Esophagus (tissue), 2 donors: ENCODE data around the gene SLC22A14. TPM values are rescaled to one million over a fixed set of nuclear protein-coding genes. Genes with fewer than 3 reads are reported as not detected.

Experiments
- H3K27ac ChIP-seq, 2 donors: one replicate each; pipeline ENCODE4 v1.5.1; 2013; ENCODE audit warnings: low read depth in 2 of 2, mild to moderate bottlenecking in 2 of 2, inconsistent platforms in 1 of 2, low read length in 1 of 2, moderate library complexity in 1 of 2
- H3K27me3 ChIP-seq, 2 donors: one replicate each; pipeline ENCODE4 v1.6.1; 2013; ENCODE audit warnings: low read length in 2 of 2, control low read depth in 1 of 2, mild to moderate bottlenecking in 1 of 2; ENCODE audit not compliant: insufficient read depth in 2 of 2, control insufficient read depth in 1 of 2
- H3K36me3 ChIP-seq, 2 donors: one replicate each; pipeline ENCODE4 v1.6.1; 2013; ENCODE audit warnings: low read length in 1 of 2; ENCODE audit not compliant: control insufficient read depth in 2 of 2, insufficient read depth in 2 of 2
- H3K4me1 ChIP-seq, 2 donors: one replicate each; pipeline ENCODE4 v1.6.1; 2013; ENCODE audit warnings: low read length in 1 of 2; ENCODE audit not compliant: control insufficient read depth in 2 of 2, insufficient read depth in 2 of 2
- H3K4me3 ChIP-seq, 2 donors: one replicate each; pipeline ENCODE4 v1.5.1; 2013; ENCODE audit warnings: low read length in 2 of 2, mild to moderate bottlenecking in 2 of 2, low read depth in 1 of 2, moderate library complexity in 1 of 2
- H3K9me3 ChIP-seq, 2 donors: one replicate each; pipeline ENCODE4 v1.6.1; 2013; ENCODE audit warnings: mild to moderate bottlenecking in 2 of 2, low read depth in 1 of 2, low read length in 1 of 2, moderate library complexity in 1 of 2; ENCODE audit not compliant: control insufficient read depth in 2 of 2, insufficient read depth in 1 of 2
- WGBS, 2 donors: extraction: QIAGEN DNeasy Blood & Tissue Kit; methylation state at CpG; one replicate each; pipeline ENCODE4 v1.1.7; 2013; 5-methylcytosine and 5-hydroxymethylcytosine counted together
- polyA plus RNA-seq, 2 donors: library from polyadenylated mRNA; stranded (reverse); fragments of 200-250 nt; gene quantifications; one replicate each; pipeline ENCODE4 v1.2.3, GENCODE V29; 2013
- donor health status: healthy with polysubstance abuse.
- donor health status: Bipolar disorder and iron deficiency.

SLC22A14 gene
- polyA plus RNA-seq, 2 donors, result 0.19 to 0.31 TPM

GRCh38 chr3:38253704-38254103 lies 28.4 kb upstream of the SLC22A14 start:
- H3K4me3 ChIP-seq, result no peak overlapping the region
- no peaks in the 10 kb centered on the region for H3K27me3 ChIP-seq
- no peaks in the 10 kb centered on the region for H3K9me3 ChIP-seq
- no peaks in the 10 kb centered on the region for H3K4me1 ChIP-seq
- no peak overlapping the region for H3K27ac ChIP-seq
- 91 to 93% methylated on average over 4 of the region's 4 CpGs for WGBS, 2 donors
- peaks cover 12 to 16% of the 10 kb centered on the region in 2 donors for H3K36me3 ChIP-seq

GRCh38 chr3:38254872-38255271 lies 27.2 kb upstream of the SLC22A14 start:
- no peak overlapping the region for H3K27ac ChIP-seq
- no peak overlapping the region for H3K4me3 ChIP-seq
- no peaks in the 10 kb centered on the region for H3K27me3 ChIP-seq
- WGBS, 2 donors, result 86 to 89% methylated on average over 2 of the region's 2 CpGs
- H3K4me1 ChIP-seq, result no peaks in the 10 kb centered on the region
- H3K9me3 ChIP-seq, result no peaks in the 10 kb centered on the region
- H3K36me3 ChIP-seq, result peaks cover 12 to 16% of the 10 kb centered on the region in 2 donors

- H3K9me3 ChIP-seq, result no peaks in the 10 kb centered on the region
- H3K4me3 ChIP-seq, result no peak overlapping the region
- H3K27me3 ChIP-seq, result no peaks in the 10 kb centered on the region
- 82 to 88% methylated on average over 1 of the region's 1 CpG for WGBS, 2 donors
- H3K4me1 ChIP-seq, result no peaks in the 10 kb centered on the region
- H3K27ac ChIP-seq, result no peak overlapping the region
- H3K36me3 ChIP-seq, result peaks cover 12 to 16% of the 10 kb centered on the region in 2 donors
These were observed 26.5 kb upstream of the SLC22A14 start for GRCh38 chr3:38255627-38256026.

GRCh38 chr3:38257583-38257982 lies 24.5 kb upstream of the SLC22A14 start:
- H3K36me3 ChIP-seq, result peaks cover 6 to 15% of the 10 kb centered on the region in 2 donors
- no peak overlapping the region for H3K27ac ChIP-seq
- H3K9me3 ChIP-seq, result no peaks in the 10 kb centered on the region
- H3K4me3 ChIP-seq, result no peak overlapping the region
- H3K27me3 ChIP-seq, result no peaks in the 10 kb centered on the region
- WGBS, 2 donors, result 61 to 63% methylated on average over 1 of the region's 1 CpG
- H3K4me1 ChIP-seq, result no peaks in the 10 kb centered on the region

GRCh38 chr3:38260474-38260873 lies 21.6 kb upstream of the SLC22A14 start:
- WGBS, 2 donors, result 91 to 92% methylated on average over 2 of the region's 2 CpGs
- no peaks in the 10 kb centered on the region for H3K9me3 ChIP-seq
- H3K36me3 ChIP-seq, result no peaks in the 10 kb centered on the region
- no peak overlapping the region for H3K4me3 ChIP-seq
- no peaks in the 10 kb centered on the region for H3K27me3 ChIP-seq
- peaks cover 0 to 7% of the 10 kb centered on the region in 2 donors for H3K4me1 ChIP-seq
- no peak overlapping the region for H3K27ac ChIP-seq

GRCh38 chr3:38264353-38264771 lies 17.7 kb upstream of the SLC22A14 start:
- H3K36me3 ChIP-seq, result no peaks in the 10 kb centered on the region
- peaks cover 0 to 7% of the 10 kb centered on the region in 2 donors for H3K4me1 ChIP-seq
- no peak overlapping the region for H3K27ac ChIP-seq
- no peaks in the 10 kb centered on the region for H3K9me3 ChIP-seq
- H3K27me3 ChIP-seq, result no peaks in the 10 kb centered on the region
- WGBS, 2 donors, result 0% methylated on average over 1 of the region's 1 CpG
- no peak overlapping the region for H3K4me3 ChIP-seq

GRCh38 chr3:38264779-38265178 lies 17.3 kb upstream of the SLC22A14 start:
- WGBS, 2 donors, result 88 to 90% methylated on average over 1 of the region's 1 CpG
- no peaks in the 10 kb centered on the region for H3K27me3 ChIP-seq

GRCh38 chr3:38265604-38266307 lies 16.3 kb upstream of the SLC22A14 start, which contains the start of gene SLC22A13:
Gene SLC22A13 (plus strand): TSS chr3:38265812. CDS start chr3:38265861, 49 bp downstream.
- peaks cover 0 to 7% of the 10 kb centered on the region in 2 donors for H3K4me1 ChIP-seq
- no peaks in the 10 kb centered on the region for H3K36me3 ChIP-seq
- H3K27me3 ChIP-seq, result no peaks in the 10 kb centered on the region
- H3K9me3 ChIP-seq, result no peaks in the 10 kb centered on the region
- no peak within 1 kb of the TSS for H3K4me3 ChIP-seq
- 95 to 97% methylated on average over 9 of the region's 9 CpGs for WGBS, 2 donors
- H3K27ac ChIP-seq, result no peak within 1 kb of the TSS

More at GRCh38 chr3:38264779-38265178, 17.3 kb upstream of the SLC22A14 start:
- Histone ChIP-seq H3K4me3 (no peak overlapping the region), H3K36me3 (no peaks in the 10 kb centered on the region), H3K27ac (no peak overlapping the region), H3K9me3 (no peaks in the 10 kb centered on the region), H3K4me1 (peaks cover 0 to 7% of the 10 kb centered on the region in 2 donors)

- Histone ChIP-seq H3K36me3 (no peaks in the 10 kb centered on the region), H3K27me3 (no peaks in the 10 kb centered on the region), H3K9me3 (no peaks in the 10 kb centered on the region), H3K4me1 (peaks cover 0 to 7% of the 10 kb centered on the region in 2 donors), H3K27ac (no peak overlapping the region), H3K4me3 (no peak overlapping the region)
- 83 to 87% methylated on average over 1 of the region's 1 CpG for WGBS, 2 donors
These were observed 15.3 kb upstream of the SLC22A14 start for GRCh38 chr3:38266810-38267209.

GRCh38 chr3:38267662-38268061 lies 14.4 kb upstream of the SLC22A14 start:
- no peaks in the 10 kb centered on the region for H3K9me3 ChIP-seq
- no peaks in the 10 kb centered on the region for H3K36me3 ChIP-seq
- WGBS, 2 donors, result 81 to 88% methylated on average over 2 of the region's 2 CpGs

More at GRCh38 chr3:38267662-38268061, 14.4 kb upstream of the SLC22A14 start:
- no peaks in the 10 kb centered on the region for H3K27me3 ChIP-seq
- H3K4me1 ChIP-seq, result peaks cover 0 to 7% of the 10 kb centered on the region in 2 donors
- no peak overlapping the region for H3K27ac ChIP-seq
- H3K4me3 ChIP-seq, result no peak overlapping the region
